ENCODE results near the gene FKBP2. TPM values are rescaled to one million over a fixed set of nuclear protein-coding genes. Genes with fewer than 3 reads are reported as not detected.

Gene FKBP2
- total RNA-seq, 1 donor from 2014 or later, result 66.0 TPM

- no peaks in the 10 kb centered on the region for H3K9me3 ChIP-seq
- no peak overlapping the region for H3K4me3 ChIP-seq
- no peak for DNase-seq (ENCODE audit: extremely low spot score in 2 of 2)
- H3K36me3 ChIP-seq, result peaks cover 0 to 62% of the 10 kb centered on the region in 2 donors
- no peaks in the 10 kb centered on the region for H3K27me3 ChIP-seq
- intact Hi-C loops (cut with DNase I), result no loop called here
- peaks cover 19% of the 10 kb centered on the region for H3K4me1 ChIP-seq
- TF ChIP-seq POLR2A (IDR thresholded peaks at IDR 0.05) (no peak), CTCF (IDR thresholded peaks at IDR 0.05) (no peak), POLR2AphosphoS5 (IDR thresholded peaks at IDR 0.05; ENCODE audit: insufficient read depth in 1 of 2, low read depth in 1 of 2) (no peak)
- H3K27ac ChIP-seq, result no peak overlapping the region
Measured at GRCh38 chr11:64263947-64264317, 23.0 kb downstream of the FKBP2 start.

GRCh38 chr11:64264371-64264852, 23.5 kb downstream of the FKBP2 start:
- H3K36me3 ChIP-seq, result peaks cover 0 to 57% of the 10 kb centered on the region in 2 donors
- no peak overlapping the region for H3K27ac ChIP-seq
- intact Hi-C loops (cut with DNase I), result no loop called here
- TF ChIP-seq POLR2AphosphoS5 (IDR thresholded peaks at IDR 0.05; ENCODE audit: insufficient read depth in 1 of 2, low read depth in 1 of 2) (no peak), CTCF (IDR thresholded peaks at IDR 0.05) (no peak), POLR2A (IDR thresholded peaks at IDR 0.05) (no peak)
- H3K9me3 ChIP-seq, result no peaks in the 10 kb centered on the region
- H3K4me1 ChIP-seq, result peaks cover 21% of the 10 kb centered on the region
- no peak overlapping the region for H3K4me3 ChIP-seq
- DNase-seq (ENCODE audit: extremely low spot score in 2 of 2), result no peak
- H3K27me3 ChIP-seq, result no peaks in the 10 kb centered on the region

- TF ChIP-seq POLR2A (IDR thresholded peaks at IDR 0.05) (no peak), POLR2AphosphoS5 (IDR thresholded peaks at IDR 0.05; ENCODE audit: insufficient read depth in 1 of 2, low read depth in 1 of 2) (no peak), CTCF (IDR thresholded peaks at IDR 0.05) (no peak)
- DNase-seq (ENCODE audit: extremely low spot score in 2 of 2), result no peak
- Histone ChIP-seq H3K4me3 (no peak overlapping the region), H3K4me1 (peaks cover 21% of the 10 kb centered on the region), H3K27me3 (no peaks in the 10 kb centered on the region), H3K27ac (no peak overlapping the region), H3K36me3 (peaks cover 0 to 53% of the 10 kb centered on the region in 2 donors), H3K9me3 (no peaks in the 10 kb centered on the region)
- intact Hi-C loops (cut with DNase I), result no loop called here
Measured at GRCh38 chr11:64265176-64266160, 24.6 kb downstream of the FKBP2 start.

- H3K9me3 ChIP-seq, result no peaks in the 10 kb centered on the region
- no peak overlapping the region for H3K27ac ChIP-seq
- H3K36me3 ChIP-seq, result peaks cover 0 to 46% of the 10 kb centered on the region in 2 donors
- peaks cover 21% of the 10 kb centered on the region for H3K4me1 ChIP-seq
- no peaks in the 10 kb centered on the region for H3K27me3 ChIP-seq
- TF ChIP-seq POLR2A (IDR thresholded peaks at IDR 0.05) (no peak), CTCF (IDR thresholded peaks at IDR 0.05) (no peak), POLR2AphosphoS5 (IDR thresholded peaks at IDR 0.05; ENCODE audit: insufficient read depth in 1 of 2, low read depth in 1 of 2) (no peak)
- no peak overlapping the region for H3K4me3 ChIP-seq
- DNase-seq (ENCODE audit: extremely low spot score in 2 of 2), result no peak
- intact Hi-C loops (cut with DNase I), result no loop called here
Measured at GRCh38 chr11:64266339-64266738, 25.4 kb downstream of the FKBP2 start.
